Endothelial cell of umbilical vein (primary cell): ENCODE measurements around the gene LURAP1L. TPM values are rescaled to one million over a fixed set of nuclear protein-coding genes. Genes with fewer than 3 reads are reported as not detected.
A peak's percentile ranks its signal among the peaks of the same experiment; 100 is the strongest.

ENCODE experiments used
- BruUV-seq: library from RNA; stranded (reverse); fragments of 400-500 nt; replicated peaks from 2 replicates; lab custom pipeline; 2021; lab: Mats Ljungman, UMichigan
- CTCF ChIA-PET: fragments of 300-600, 350-600 bp; sonication (Branson Sonifier 250); formaldehyde crosslinking; loops from one replicate; lab custom pipeline; 2021; ENCODE audit warnings: antibody characterized with exemption, inconsistent platforms; lab: Charles Lee
- POLR2A ChIA-PET: fragments of 300-600, 350-600 bp; sonication (Branson Sonifier 250); formaldehyde crosslinking; loops from one replicate; lab custom pipeline; 2021; ENCODE audit warnings: antibody characterized with exemption, inconsistent platforms; lab: Charles Lee
- DNase-seq: peaks from one replicate; pipeline ENCODE4 v3.0.0-alpha.2; 2011; ENCODE audit warnings: low read depth, low spot score
- FAIRE-seq: peaks from 2 replicates; lab custom pipeline; 2011; peaks lifted over from hg19 to GRCh38; lab: Jason Lieb, UNC
- H2AFZ ChIP-seq: 2 replicates; pipeline ENCODE4 v1.6.0; 2012; ENCODE audit warnings: low read depth, low read length, control low read depth, inconsistent platforms
- H3K27ac ChIP-seq: 2 replicates; pipeline ENCODE4 v1.5.1; 2011; ENCODE audit warnings: low read depth, mild to moderate bottlenecking, control low read depth, low read length, moderate library complexity; ENCODE audit not compliant: insufficient read depth
- H3K27me3 ChIP-seq, 2 experiments: 2 replicates each; pipeline versions ENCODE4 v1.6.0 to v1.6.1; 2011; ENCODE audit warnings: low read length in 2 of 2, mixed read lengths in 1 of 2; ENCODE audit not compliant: control insufficient read depth in 2 of 2, insufficient read depth in 2 of 2
- H3K36me3 ChIP-seq, 2 experiments: 2 replicates in 1 of 2; 3 replicates in 1 of 2; pipeline ENCODE4 v1.5.1; 2011; ENCODE audit warnings: low read length in 2 of 2, mild to moderate bottlenecking in 1 of 2, moderate library complexity in 1 of 2; ENCODE audit not compliant: control insufficient read depth in 2 of 2, insufficient read depth in 2 of 2; ENCODE audit errors: extremely low read depth in 1 of 2
- H3K4me1 ChIP-seq: 3 replicates; pipeline ENCODE4 v1.5.1; 2011; ENCODE audit warnings: mild to moderate bottlenecking, low read length; ENCODE audit not compliant: control insufficient read depth, insufficient read depth; ENCODE audit errors: extremely low read depth
- H3K4me2 ChIP-seq: 2 replicates; pipeline ENCODE4 v1.6.1; 2011; ENCODE audit warnings: low read length, control low read depth, mixed read lengths; ENCODE audit not compliant: insufficient read depth
- H3K4me3 ChIP-seq, 3 experiments: fragments of 200-600 bp in 1 of 3; sonication (generic), shearing (Covaris generic) in 1 of 3; replicated peaks in 1 of 3; 2 replicates each; pipeline ENCODE4 v1.5.1; 2011 to 2016; ENCODE audit warnings: control low read depth in 3 of 3, low read length in 3 of 3, mild to moderate bottlenecking in 2 of 3, inconsistent platforms in 1 of 3, low read depth in 1 of 3, moderate library complexity in 1 of 3; ENCODE audit not compliant: insufficient read depth in 1 of 3
- H3K79me2 ChIP-seq: 2 replicates; pipeline ENCODE4 v1.6.0; 2012; ENCODE audit warnings: low read length, inconsistent platforms; ENCODE audit not compliant: control insufficient read depth, insufficient read depth
- H3K9ac ChIP-seq: replicated peaks from 2 replicates; pipeline ENCODE3; 2011; ENCODE audit warnings: low read length, control low read depth; ENCODE audit not compliant: insufficient read depth; ENCODE audit errors: extremely low read depth
- H3K9me1 ChIP-seq: replicated peaks from 3 replicates; pipeline ENCODE4 v1.6.0; 2011; ENCODE audit warnings: mild to moderate bottlenecking, low read length; ENCODE audit not compliant: control insufficient read depth, insufficient read depth; ENCODE audit errors: extremely low read depth
- H3K9me3 ChIP-seq: replicated peaks from 2 replicates; pipeline ENCODE4 v1.5.1; 2012; ENCODE audit warnings: low read length, inconsistent platforms; ENCODE audit not compliant: control insufficient read depth, insufficient read depth
- H4K20me1 ChIP-seq: replicated peaks from 2 replicates; pipeline ENCODE3; 2011; ENCODE audit warnings: mild to moderate bottlenecking, low read length; ENCODE audit not compliant: control insufficient read depth, insufficient read depth; ENCODE audit errors: extremely low read depth
- EZH2 ChIP-seq: IDR thresholded peaks from 2 replicates; pipeline ENCODE4 v1.6.1; 2012; ENCODE audit warnings: borderline replicate concordance, low read depth, mild to moderate bottlenecking, moderate library complexity, low read length, inconsistent platforms; ENCODE audit not compliant: severe bottlenecking
- FOS ChIP-seq: IDR thresholded peaks from 2 replicates; pipeline ENCODE4 v1.6.1; 2011; ENCODE audit warnings: mild to moderate bottlenecking, low read length, moderate library complexity, borderline replicate concordance; ENCODE audit not compliant: insufficient read depth
- GATA2 ChIP-seq: IDR thresholded peaks from 2 replicates; pipeline ENCODE4 v1.7.0; 2011; ENCODE audit warnings: low read depth, mild to moderate bottlenecking, moderate library complexity, mixed read lengths, low read length; ENCODE audit not compliant: insufficient read length, insufficient read depth
- JUN ChIP-seq: IDR thresholded peaks from 2 replicates; pipeline ENCODE4 v1.6.1; 2011; ENCODE audit warnings: borderline replicate concordance, low read depth; ENCODE audit not compliant: insufficient read length, insufficient read depth
- MYC ChIP-seq: IDR thresholded peaks from one replicate; pipeline ENCODE4 v1.6.1; 2011; ENCODE audit warnings: mild to moderate bottlenecking, low read depth, low read length
- POLR2A ChIP-seq: IDR thresholded peaks from 2 replicates; pipeline ENCODE4 v1.6.1; 2012; ENCODE audit warnings: low read depth, mild to moderate bottlenecking, control low read depth, low read length
- POLR2AphosphoS5 ChIP-seq: IDR thresholded peaks from 2 replicates; pipeline ENCODE4 v1.6.1; 2012; ENCODE audit warnings: low read depth, mild to moderate bottlenecking, control low read depth, low read length, moderate library complexity; ENCODE audit not compliant: insufficient read depth
- dilution Hi-C: fragments of 300-500 bp; cut with MboI; formaldehyde crosslinking; loops from one replicate; pipeline ENCODE4 v1.15.0; 2019; ENCODE audit warnings: low sequenced_read_pairs; ENCODE audit not compliant: extremely low pct_ligation_motif_present
- intact Hi-C: fragments of 100-400 bp; cut with micrococcal nuclease; formaldehyde crosslinking; loops from one replicate; pipeline ENCODE4 v1.10.0; 2022
- polyA plus RNA-seq, 4 experiments: library from polyadenylated mRNA; depleted of rRNA in 3 of 4; stranded (reverse) in 3 of 4; unstranded in 1 of 4; fragments of >200 nt; gene quantifications; 2 replicates each; pipeline versions ENCODE4 v1.2.1 to v1.2.3, GENCODE V29; 2011 to 2012; ENCODE audit warnings: missing spikeins in 1 of 4
- total RNA-seq: library from RNA; stranded (reverse); gene quantifications from 2 replicates; pipeline ENCODE4 v1.2.3, GENCODE V29; 2021
- TF ChIP-seq, protein P1 (sequence below): IDR thresholded peaks from 2 replicates; pipeline ENCODE4 v1.6.1; 2011; ENCODE audit not compliant: insufficient read depth, insufficient read length
- TF ChIP-seq, protein P2 (sequence below), 2 donors: IDR thresholded peaks; 1 replicate in 1 of 2; 2 replicates in 1 of 2; pipeline ENCODE4 v1.5.1; 2011; ENCODE audit warnings: low read length in 2 of 2, mild to moderate bottlenecking in 2 of 2, moderate library complexity in 2 of 2, control low read depth in 1 of 2, inconsistent platforms in 1 of 2, low read depth in 1 of 2; ENCODE audit not compliant: insufficient read depth in 1 of 2; ENCODE audit errors: extremely low read depth in 1 of 2

LURAP1L gene
- total and polyA plus RNA-seq, 2 donors (not counting 3 experiments of a cell fraction or from before 2014, with no cell fraction given): 1.5 to 3.3 TPM

DNA sequence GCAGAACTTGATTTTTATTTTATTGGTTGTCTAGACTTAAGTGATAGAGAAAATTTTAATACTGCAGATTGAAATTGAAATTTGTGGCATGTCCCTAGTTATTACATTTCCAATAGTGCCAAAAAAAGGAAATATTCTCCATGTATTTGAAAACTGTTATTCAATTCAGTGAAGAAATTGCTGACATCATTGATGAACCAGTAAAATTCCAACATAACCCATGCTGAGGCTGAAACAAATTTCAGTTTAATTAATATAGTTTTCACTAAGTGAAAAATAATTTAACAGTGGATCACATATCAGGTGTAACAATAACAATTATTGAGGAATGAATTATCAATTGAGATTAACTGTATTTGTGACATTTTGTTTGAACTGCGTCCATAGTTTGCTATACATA, 38.7 kb downstream of the LURAP1L start:
- no peaks in the 10 kb centered on the region for H3K27me3 ChIP-seq
- peaks cover 23% of the 10 kb centered on the region for H3K4me1 ChIP-seq
- DNase-seq: no peak
- H3K4me2 ChIP-seq: peak overlapping the region; percentile 67
- no peaks in the 10 kb centered on the region for H3K36me3 ChIP-seq
- no peak overlapping the region for H2AFZ ChIP-seq
- H4K20me1 ChIP-seq: no peaks in the 10 kb centered on the region
- H3K4me3 ChIP-seq: peak overlapping the region in 1 of 3 experiments; percentile 75
- dilution Hi-C loops: no loop called here
- FAIRE-seq: no peak
- ChIA-PET POLR2A (no interaction called here), CTCF (interaction anchor here (1.1 to 2.0 kb wide), 3 partner anchors 12 to 42 kb away, joined by 3 to 5 read pairs (median 4); no protein-coding TSS in a partner anchor)
- peak overlapping the region; percentile 99 for H3K27ac ChIP-seq
- H3K9ac ChIP-seq: peak overlapping the region; percentile 91
- BruUV-seq: TSS peak; percentile 70
- no peaks in the 10 kb centered on the region for H3K9me1 ChIP-seq
- no peaks in the 10 kb centered on the region for H3K9me3 ChIP-seq
- no peak for TF ChIP-seq POLR2AphosphoS5
- TF ChIP-seq FOS: no peak
- TF ChIP-seq POLR2A: no peak
- no peaks in the 10 kb centered on the region for H3K79me2 ChIP-seq
- intact Hi-C loops: no loop called here

DNA sequence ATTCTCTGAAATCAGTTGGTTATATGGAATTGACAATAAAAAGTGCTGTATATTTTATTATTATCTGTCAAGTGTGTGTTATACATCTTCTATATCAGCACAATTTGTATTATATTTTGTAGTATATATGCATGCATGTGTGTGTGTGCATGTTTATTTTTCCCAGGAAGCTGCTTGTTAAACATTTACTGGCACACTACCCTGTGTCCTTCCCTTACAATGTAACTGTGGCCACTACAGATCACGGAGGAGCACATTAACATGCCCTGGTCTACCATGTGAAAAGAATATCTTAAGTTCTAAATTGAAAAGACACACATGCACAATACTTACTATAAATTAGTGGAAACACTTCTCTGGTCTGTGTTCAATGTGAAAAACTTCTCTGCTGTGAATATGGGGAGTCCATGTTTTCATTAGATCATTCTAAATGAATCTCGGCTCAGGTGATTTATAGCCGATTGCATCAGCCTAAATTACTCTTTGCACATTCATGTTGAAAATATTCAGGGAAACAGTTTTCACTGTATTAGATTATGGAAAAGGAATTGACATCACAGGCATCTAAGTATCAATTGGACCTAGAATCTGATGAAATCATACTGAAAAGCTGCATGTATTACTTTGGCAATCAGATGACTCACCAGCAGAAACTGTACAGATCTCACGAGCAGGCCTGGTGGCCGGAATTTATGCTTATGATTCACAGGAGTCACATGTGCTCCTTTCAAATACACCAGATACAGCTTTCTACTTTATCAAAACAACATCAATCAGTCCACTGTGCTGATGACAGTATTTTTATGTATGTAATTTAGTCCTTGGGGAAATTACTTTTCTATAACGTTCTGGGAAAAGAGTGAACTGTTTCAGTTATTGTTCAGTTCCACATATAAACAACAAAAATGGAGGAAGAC, 39.4 kb downstream of the LURAP1L start:
- Histone ChIP-seq H3K79me2 (no peaks in the 10 kb centered on the region), H4K20me1 (no peaks in the 10 kb centered on the region), H3K9me3 (no peaks in the 10 kb centered on the region), H3K4me3 (peak overlapping the region in 2 of 3 experiments; percentile 11 to 75), H3K9ac (peak overlapping the region; percentile 91), H3K27me3 (no peaks in the 10 kb centered on the region), H2AFZ (peak overlapping the region; percentile 90), H3K4me2 (peak overlapping the region; percentile 67), H3K9me1 (no peaks in the 10 kb centered on the region), H3K4me1 (peaks cover 23% of the 10 kb centered on the region), H3K36me3 (no peaks in the 10 kb centered on the region), H3K27ac (peak overlapping the region; percentile 99)
- ChIA-PET POLR2A (interaction anchor here (1.4 kb wide), 1 partner anchor 37 kb away, joined by 9 read pairs; no protein-coding TSS in a partner anchor), CTCF (interaction anchor here (0.9 to 2.3 kb wide), 9 partner anchors 13 to 95 kb away, joined by 3 to 23 read pairs (median 4); partner anchors contain the start of gene LURAP1L)
- dilution Hi-C loops (no loop called here), intact Hi-C loops (loop anchor here (1.0 to 2.0 kb wide), 4 partner anchors 38 to 453 kb away; no protein-coding TSS in a partner anchor)
- TF ChIP-seq, protein P1, sequence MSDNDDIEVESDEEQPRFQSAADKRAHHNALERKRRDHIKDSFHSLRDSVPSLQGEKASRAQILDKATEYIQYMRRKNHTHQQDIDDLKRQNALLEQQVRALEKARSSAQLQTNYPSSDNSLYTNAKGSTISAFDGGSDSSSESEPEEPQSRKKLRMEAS: peak; percentile 84
- TF ChIP-seq EZH2 (no peak), FOS (peak; percentile 99), POLR2AphosphoS5 (peak; percentile 74), GATA2 (peak; percentile 76), MYC (no peak), JUN (peak; percentile 99), POLR2A (no peak)
- TF ChIP-seq, protein P2, sequence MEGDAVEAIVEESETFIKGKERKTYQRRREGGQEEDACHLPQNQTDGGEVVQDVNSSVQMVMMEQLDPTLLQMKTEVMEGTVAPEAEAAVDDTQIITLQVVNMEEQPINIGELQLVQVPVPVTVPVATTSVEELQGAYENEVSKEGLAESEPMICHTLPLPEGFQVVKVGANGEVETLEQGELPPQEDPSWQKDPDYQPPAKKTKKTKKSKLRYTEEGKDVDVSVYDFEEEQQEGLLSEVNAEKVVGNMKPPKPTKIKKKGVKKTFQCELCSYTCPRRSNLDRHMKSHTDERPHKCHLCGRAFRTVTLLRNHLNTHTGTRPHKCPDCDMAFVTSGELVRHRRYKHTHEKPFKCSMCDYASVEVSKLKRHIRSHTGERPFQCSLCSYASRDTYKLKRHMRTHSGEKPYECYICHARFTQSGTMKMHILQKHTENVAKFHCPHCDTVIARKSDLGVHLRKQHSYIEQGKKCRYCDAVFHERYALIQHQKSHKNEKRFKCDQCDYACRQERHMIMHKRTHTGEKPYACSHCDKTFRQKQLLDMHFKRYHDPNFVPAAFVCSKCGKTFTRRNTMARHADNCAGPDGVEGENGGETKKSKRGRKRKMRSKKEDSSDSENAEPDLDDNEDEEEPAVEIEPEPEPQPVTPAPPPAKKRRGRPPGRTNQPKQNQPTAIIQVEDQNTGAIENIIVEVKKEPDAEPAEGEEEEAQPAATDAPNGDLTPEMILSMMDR (IDR thresholded peaks at IDR 0.05; ENCODE audit: extremely low read depth in 1 of 2, insufficient read depth in 1 of 2, low read depth in 1 of 2, low read length in 2 of 2): peak; percentile 3 to 22
- BruUV-seq: no TSS peak
- DNase-seq (peak; percentile 99), FAIRE-seq (peak; percentile 95)
